H9 (cell line): Measurements from ENCODE around the gene C18orf63. TPM values are rescaled to one million over a fixed set of nuclear protein-coding genes. Genes with fewer than 3 reads are reported as not detected.

Source experiments
- DNase-seq: peaks from one replicate; pipeline ENCODE4 v3.0.0-alpha.2; 2017
- H2AFZ ChIP-seq: one replicate; pipeline ENCODE4 v1.6.1; 2013; ENCODE audit warnings: mild to moderate bottlenecking, low read length, control low read depth, moderate library complexity
- H2AK5ac ChIP-seq: 2 replicates; pipeline ENCODE4 v1.6.1; 2013; ENCODE audit warnings: low read length, control low read depth, mixed read lengths; ENCODE audit not compliant: insufficient read length
- H2BK120ac ChIP-seq: one replicate; pipeline ENCODE4 v1.6.1; 2013; ENCODE audit warnings: low read depth, mild to moderate bottlenecking, low read length, control low read depth, inconsistent platforms; ENCODE audit not compliant: poor library complexity, severe bottlenecking
- H2BK12ac ChIP-seq: 2 replicates; pipeline ENCODE4 v1.6.1; 2013; ENCODE audit warnings: low read length, control low read depth, mixed read lengths, low read depth; ENCODE audit not compliant: insufficient read length
- H2BK15ac ChIP-seq: 2 replicates; pipeline ENCODE4 v1.6.1; 2013; ENCODE audit warnings: low read depth, low read length, control low read depth
- H2BK20ac ChIP-seq: one replicate; pipeline ENCODE4 v1.6.1; 2013; ENCODE audit warnings: low read depth, mild to moderate bottlenecking, low read length, control low read depth, inconsistent platforms; ENCODE audit not compliant: poor library complexity, severe bottlenecking
- H2BK5ac ChIP-seq: 2 replicates; pipeline ENCODE4 v1.6.1; 2013; ENCODE audit warnings: low read length, control low read depth, mixed read lengths; ENCODE audit not compliant: insufficient read length
- H3K14ac ChIP-seq: 2 replicates; pipeline ENCODE4 v1.6.1; 2013; ENCODE audit warnings: low read length, control low read depth; ENCODE audit not compliant: insufficient read depth
- H3K18ac ChIP-seq: 2 replicates; pipeline ENCODE4 v1.6.1; 2013; ENCODE audit warnings: low read depth, mild to moderate bottlenecking, mixed read lengths, low read length, control low read depth; ENCODE audit not compliant: insufficient read length
- H3K23ac ChIP-seq: 2 replicates; pipeline ENCODE4 v1.6.1; 2013; ENCODE audit warnings: low read length, control low read depth, mixed read lengths, low read depth; ENCODE audit not compliant: insufficient read length
- H3K23me2 ChIP-seq: 2 replicates; pipeline ENCODE4 v1.6.1; 2013; ENCODE audit warnings: low read depth, mild to moderate bottlenecking, mixed read lengths, low read length, control low read depth; ENCODE audit not compliant: insufficient read length, poor library complexity, severe bottlenecking
- H3K27ac ChIP-seq: 2 replicates; pipeline ENCODE4 v1.5.1; 2013; ENCODE audit warnings: low read length, control low read depth, mixed read lengths, low read depth; ENCODE audit not compliant: insufficient read length
- H3K27me3 ChIP-seq: 2 replicates; pipeline ENCODE4 v1.6.1; 2013; ENCODE audit warnings: low read length, control low read depth, inconsistent platforms; ENCODE audit not compliant: insufficient read depth
- H3K4ac ChIP-seq: 2 replicates; pipeline ENCODE4 v1.6.1; 2013; ENCODE audit warnings: low read depth, mild to moderate bottlenecking, control low read depth, inconsistent platforms, low read length, moderate library complexity
- H3K4me1 ChIP-seq: 2 replicates; pipeline ENCODE4 v1.6.1; 2013; ENCODE audit warnings: low read length, control low read depth, inconsistent platforms; ENCODE audit not compliant: insufficient read depth
- H3K4me2 ChIP-seq: 2 replicates; pipeline ENCODE4 v1.6.1; 2013; ENCODE audit warnings: low read length, control low read depth, mixed read lengths; ENCODE audit not compliant: insufficient read length, insufficient read depth
- H3K56ac ChIP-seq: 2 replicates; pipeline ENCODE4 v1.6.1; 2013; ENCODE audit warnings: low read depth, mild to moderate bottlenecking, mixed read lengths, low read length, control low read depth; ENCODE audit not compliant: insufficient read length
- H3K79me1 ChIP-seq: 2 replicates; pipeline ENCODE4 v1.6.1; 2013; ENCODE audit warnings: low read depth, mild to moderate bottlenecking, moderate library complexity, low read length, control low read depth, inconsistent platforms; ENCODE audit not compliant: insufficient read depth, poor library complexity, severe bottlenecking
- H3K79me2 ChIP-seq: 2 replicates; pipeline ENCODE4 v1.6.1; 2013; ENCODE audit warnings: low read length, control low read depth, inconsistent platforms; ENCODE audit not compliant: insufficient read depth
- H3K9ac ChIP-seq: 2 replicates; pipeline ENCODE4 v1.6.1; 2013; ENCODE audit warnings: low read length, control low read depth, mixed read lengths; ENCODE audit not compliant: insufficient read length; ENCODE audit errors: extremely low read depth
- H3K9me3 ChIP-seq: one replicate; pipeline ENCODE4 v1.6.1; 2013; ENCODE audit warnings: low read depth, low read length, inconsistent platforms; ENCODE audit not compliant: control insufficient read depth
- H3T11ph ChIP-seq: one replicate; pipeline ENCODE4 v1.6.1; 2013; ENCODE audit warnings: mild to moderate bottlenecking, low read length, control low read depth, inconsistent platforms
- H4K20me1 ChIP-seq: one replicate; pipeline ENCODE4 v1.6.1; 2013; ENCODE audit not compliant: control insufficient read depth, insufficient read length, insufficient read depth
- H4K5ac ChIP-seq: 2 replicates; pipeline ENCODE4 v1.6.1; 2013; ENCODE audit warnings: low read depth, mild to moderate bottlenecking, mixed read lengths, low read length, control low read depth; ENCODE audit not compliant: insufficient read length
- H4K8ac ChIP-seq: replicated peaks from 2 replicates; pipeline ENCODE4 v1.6.1; 2013; ENCODE audit warnings: low read length, control low read depth, mixed read lengths, low read depth; ENCODE audit not compliant: insufficient read length
- H4K91ac ChIP-seq: 2 replicates; pipeline ENCODE4 v1.6.1; 2013; ENCODE audit warnings: low read depth, mild to moderate bottlenecking, moderate library complexity, mixed read lengths, low read length, control low read depth; ENCODE audit not compliant: insufficient read length
- H3K27ac Mint-ChIP-seq, 3 experiments: 2 replicates in 2 of 3; 3 replicates in 1 of 3; pipeline ENCODE4 v1.8.0; 2020 to 2021; ENCODE audit warnings: mixed read lengths in 3 of 3, mild to moderate bottlenecking in 1 of 3, moderate library complexity in 1 of 3
- H3K27me3 Mint-ChIP-seq: 2 replicates; pipeline ENCODE4 v1.8.0; 2021; ENCODE audit warnings: low read depth, mild to moderate bottlenecking, moderate library complexity, mixed read lengths
- H3K36me3 Mint-ChIP-seq, 3 experiments: 2 replicates in 2 of 3; 3 replicates in 1 of 3; pipeline ENCODE4 v1.8.0; 2020 to 2021; ENCODE audit warnings: low read depth in 3 of 3, mixed read lengths in 3 of 3; ENCODE audit not compliant: insufficient read depth in 1 of 3
- H3K4me1 Mint-ChIP-seq, 2 experiments: 2 replicates each; pipeline ENCODE4 v1.8.0; 2020; ENCODE audit warnings: mixed read lengths in 2 of 2
- H3K4me3 Mint-ChIP-seq, 2 experiments: 2 replicates in 1 of 2; 3 replicates in 1 of 2; pipeline ENCODE4 v1.8.0; 2020 to 2021; ENCODE audit warnings: mild to moderate bottlenecking in 2 of 2, mixed read lengths in 2 of 2, moderate library complexity in 1 of 2
- H3K9me3 Mint-ChIP-seq, 2 experiments: 2 replicates in 1 of 2; 3 replicates in 1 of 2; pipeline ENCODE4 v1.8.0; 2020; ENCODE audit warnings: mild to moderate bottlenecking in 2 of 2, mixed read lengths in 2 of 2, moderate library complexity in 1 of 2
- WGBS: extraction: QIAGEN DNeasy Blood & Tissue Kit; methylation state at CpG from one replicate; pipeline ENCODE4 v1.1.7; 2013; ENCODE audit warnings: missing lambda C conversion rate, low lambda C conversion rate, mixed read lengths; ENCODE audit not compliant: insufficient read length; ENCODE audit errors: extremely low coverage; 5-methylcytosine and 5-hydroxymethylcytosine counted together
- total RNA-seq: library from RNA; stranded (reverse); gene quantifications from 2 replicates; pipeline ENCODE4 v1.2.1, GENCODE V29; 2021
- TF ChIP-seq, protein P1 (sequence below): fragments of 200-600 bp; sonication (generic); conservative IDR thresholded peaks from 3 replicates; pipeline ENCODE4 v1.8.0; 2021; ENCODE audit warnings: antibody characterized with exemption, mild to moderate bottlenecking

The C18orf63 gene
- total RNA-seq, 1 experiment from 2014 or later = not detected

GRCh38 chr18:74348581-74348980 is 32.9 kb downstream of the C18orf63 start:
- H2AFZ ChIP-seq = no peak overlapping the region
- H3K4me2 ChIP-seq = no peak overlapping the region
- H4K5ac ChIP-seq = no peak overlapping the region
- H3K79me2 ChIP-seq = no peaks in the 10 kb centered on the region
- DNase-seq = no peak
- TF ChIP-seq, protein P1, sequence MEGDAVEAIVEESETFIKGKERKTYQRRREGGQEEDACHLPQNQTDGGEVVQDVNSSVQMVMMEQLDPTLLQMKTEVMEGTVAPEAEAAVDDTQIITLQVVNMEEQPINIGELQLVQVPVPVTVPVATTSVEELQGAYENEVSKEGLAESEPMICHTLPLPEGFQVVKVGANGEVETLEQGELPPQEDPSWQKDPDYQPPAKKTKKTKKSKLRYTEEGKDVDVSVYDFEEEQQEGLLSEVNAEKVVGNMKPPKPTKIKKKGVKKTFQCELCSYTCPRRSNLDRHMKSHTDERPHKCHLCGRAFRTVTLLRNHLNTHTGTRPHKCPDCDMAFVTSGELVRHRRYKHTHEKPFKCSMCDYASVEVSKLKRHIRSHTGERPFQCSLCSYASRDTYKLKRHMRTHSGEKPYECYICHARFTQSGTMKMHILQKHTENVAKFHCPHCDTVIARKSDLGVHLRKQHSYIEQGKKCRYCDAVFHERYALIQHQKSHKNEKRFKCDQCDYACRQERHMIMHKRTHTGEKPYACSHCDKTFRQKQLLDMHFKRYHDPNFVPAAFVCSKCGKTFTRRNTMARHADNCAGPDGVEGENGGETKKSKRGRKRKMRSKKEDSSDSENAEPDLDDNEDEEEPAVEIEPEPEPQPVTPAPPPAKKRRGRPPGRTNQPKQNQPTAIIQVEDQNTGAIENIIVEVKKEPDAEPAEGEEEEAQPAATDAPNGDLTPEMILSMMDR = no peak
- Mint-ChIP-seq H3K27me3 (no peaks in the 10 kb centered on the region), H3K27ac (no peak overlapping the region), H3K4me1 (peaks cover 0 to 2% of the 10 kb centered on the region in 2 experiments; a peak in 1 of 4 replicates), H3K36me3 (no peaks in the 10 kb centered on the region), H3K4me3 (no peak overlapping the region), H3K9me3 (no peaks in the 10 kb centered on the region)
- H2BK20ac ChIP-seq = no peak overlapping the region
- H3K4me1 ChIP-seq = no peaks in the 10 kb centered on the region; the same call in 1 of the 2 replicates
- no peak overlapping the region for H2BK12ac ChIP-seq
- no peak overlapping the region for H3K18ac ChIP-seq
- H4K8ac ChIP-seq = no peak overlapping the region
- no peak overlapping the region for H2BK15ac ChIP-seq
- no peaks in the 10 kb centered on the region for H4K20me1 ChIP-seq
- H3K4ac ChIP-seq = no peak overlapping the region
- no peak overlapping the region for H4K91ac ChIP-seq
- no peaks in the 10 kb centered on the region for H3K23me2 ChIP-seq
- no peak overlapping the region for H3K27ac ChIP-seq
- H3K56ac ChIP-seq = no peak overlapping the region
- no peaks in the 10 kb centered on the region for H3K27me3 ChIP-seq
- H2AK5ac ChIP-seq = no peak overlapping the region
- H2BK5ac ChIP-seq = no peak overlapping the region
- H3K23ac ChIP-seq = no peak overlapping the region
- H3K9ac ChIP-seq = no peak overlapping the region
- H3T11ph ChIP-seq = no peak overlapping the region
- H3K14ac ChIP-seq = no peak overlapping the region
- H3K79me1 ChIP-seq = no peaks in the 10 kb centered on the region
- H2BK120ac ChIP-seq = no peak overlapping the region
- no peaks in the 10 kb centered on the region for H3K9me3 ChIP-seq
- WGBS = no CpG with 5 or more reads among the region's 2 CpGs
